ENCODE measurements around the gene CHST9. TPM values are rescaled to one million over a fixed set of nuclear protein-coding genes. Genes with fewer than 3 reads are reported as not detected.

Gene CHST9
- total and polyA plus RNA-seq, 8 donors, result 3.9 to 17.2 (median 7.8) TPM

DNA sequence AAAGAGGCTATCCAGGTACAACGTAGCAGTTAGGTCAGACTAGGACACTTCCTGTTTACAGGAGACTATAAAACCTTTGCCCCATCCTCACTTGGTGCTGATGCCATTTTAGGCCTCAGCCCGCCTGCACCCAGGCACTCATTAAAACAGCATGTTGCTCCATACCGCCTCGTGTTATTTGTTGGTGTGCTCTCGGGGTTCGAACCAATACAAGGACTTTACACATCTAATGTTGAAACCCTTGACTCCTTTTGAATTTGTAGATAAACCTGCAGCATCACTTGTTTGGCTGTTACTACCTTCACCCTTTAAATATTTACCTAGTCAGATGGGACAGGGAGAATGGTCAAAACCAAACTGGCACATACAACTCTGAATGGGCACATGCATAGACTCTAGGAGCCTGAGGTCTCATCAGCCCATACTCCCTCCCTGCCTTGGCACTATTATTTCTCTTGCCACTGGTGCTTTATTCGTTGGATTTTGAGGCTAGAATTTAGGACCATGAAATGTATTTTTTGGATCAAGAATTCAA is 40.9 kb upstream of the CHST9 start:
- no peak overlapping the region for H3K4me3 ChIP-seq

DNA sequence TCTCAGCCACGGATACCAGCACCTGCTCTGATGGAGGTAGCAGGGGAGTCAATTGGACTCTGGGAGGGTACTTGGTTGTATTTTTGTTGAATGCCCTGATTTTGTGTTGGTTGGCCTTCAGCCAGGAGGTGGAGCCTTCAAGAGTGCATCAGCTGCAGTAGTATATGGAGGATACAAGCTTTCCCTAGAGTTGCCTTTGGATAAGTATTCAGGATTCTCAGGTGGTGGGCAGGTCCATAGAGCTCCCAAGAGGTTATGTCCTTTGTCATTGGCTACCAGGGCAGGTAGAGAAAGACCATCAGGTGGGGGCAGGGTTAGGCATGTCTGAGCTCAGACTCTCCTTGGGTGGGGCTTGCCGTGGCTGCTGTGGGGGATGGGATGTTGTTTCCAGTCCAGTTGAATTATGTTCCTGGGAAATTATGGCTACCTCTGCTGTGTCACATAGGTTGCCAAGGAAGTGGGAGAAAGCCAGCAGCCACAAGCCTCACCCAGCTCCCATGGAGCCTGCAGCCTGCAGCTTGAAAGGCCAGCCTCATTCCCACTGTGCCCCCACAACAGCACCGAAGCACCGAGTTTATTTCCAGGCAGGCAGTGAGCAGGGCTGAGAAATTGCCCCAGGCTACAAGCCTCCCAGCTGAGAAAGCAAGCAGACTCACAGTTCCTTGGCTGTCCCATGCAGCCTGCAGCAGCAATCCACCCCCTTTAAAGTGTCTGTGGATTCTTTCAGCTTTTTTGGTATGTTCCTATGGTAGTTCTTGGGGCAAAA is 38.6 kb upstream of the CHST9 start:
- Histone ChIP-seq H3K27me3 (no peaks in the 10 kb centered on the region), H3K4me1 (no peaks in the 10 kb centered on the region), H3K36me3 (no peaks in the 10 kb centered on the region), H3K27ac (no peak overlapping the region), H3K4me3 (no peak overlapping the region), H3K9me3 (no peaks in the 10 kb centered on the region)
- intact Hi-C loops (cut with DNase I), result no loop called here
- no peak for ATAC-seq
- no peak for DNase-seq
- WGBS, 2 donors, result 45 to 47% methylated on average over 4 of the region's 4 CpGs
- FAIRE-seq, result no peak
- TF ChIP-seq, protein P1, sequence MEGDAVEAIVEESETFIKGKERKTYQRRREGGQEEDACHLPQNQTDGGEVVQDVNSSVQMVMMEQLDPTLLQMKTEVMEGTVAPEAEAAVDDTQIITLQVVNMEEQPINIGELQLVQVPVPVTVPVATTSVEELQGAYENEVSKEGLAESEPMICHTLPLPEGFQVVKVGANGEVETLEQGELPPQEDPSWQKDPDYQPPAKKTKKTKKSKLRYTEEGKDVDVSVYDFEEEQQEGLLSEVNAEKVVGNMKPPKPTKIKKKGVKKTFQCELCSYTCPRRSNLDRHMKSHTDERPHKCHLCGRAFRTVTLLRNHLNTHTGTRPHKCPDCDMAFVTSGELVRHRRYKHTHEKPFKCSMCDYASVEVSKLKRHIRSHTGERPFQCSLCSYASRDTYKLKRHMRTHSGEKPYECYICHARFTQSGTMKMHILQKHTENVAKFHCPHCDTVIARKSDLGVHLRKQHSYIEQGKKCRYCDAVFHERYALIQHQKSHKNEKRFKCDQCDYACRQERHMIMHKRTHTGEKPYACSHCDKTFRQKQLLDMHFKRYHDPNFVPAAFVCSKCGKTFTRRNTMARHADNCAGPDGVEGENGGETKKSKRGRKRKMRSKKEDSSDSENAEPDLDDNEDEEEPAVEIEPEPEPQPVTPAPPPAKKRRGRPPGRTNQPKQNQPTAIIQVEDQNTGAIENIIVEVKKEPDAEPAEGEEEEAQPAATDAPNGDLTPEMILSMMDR (IDR thresholded peaks at IDR 0.05), result no peak

More for the DNA sequence above, 40.9 kb upstream of the CHST9 start:
- FAIRE-seq, result no peak
- TF ChIP-seq, protein P1 (IDR thresholded peaks at IDR 0.05), result no peak
- intact Hi-C loops (cut with DNase I), result no loop called here
- no peak overlapping the region for H3K27ac ChIP-seq
- no peak for ATAC-seq
- 83 to 88% methylated on average over 7 of the region's 7 CpGs for WGBS, 2 donors
- no peaks in the 10 kb centered on the region for H3K4me1 ChIP-seq
- H3K27me3 ChIP-seq, result no peaks in the 10 kb centered on the region
- H3K9me3 ChIP-seq, result no peaks in the 10 kb centered on the region
- no peaks in the 10 kb centered on the region for H3K36me3 ChIP-seq
- no peak for DNase-seq

DNA sequence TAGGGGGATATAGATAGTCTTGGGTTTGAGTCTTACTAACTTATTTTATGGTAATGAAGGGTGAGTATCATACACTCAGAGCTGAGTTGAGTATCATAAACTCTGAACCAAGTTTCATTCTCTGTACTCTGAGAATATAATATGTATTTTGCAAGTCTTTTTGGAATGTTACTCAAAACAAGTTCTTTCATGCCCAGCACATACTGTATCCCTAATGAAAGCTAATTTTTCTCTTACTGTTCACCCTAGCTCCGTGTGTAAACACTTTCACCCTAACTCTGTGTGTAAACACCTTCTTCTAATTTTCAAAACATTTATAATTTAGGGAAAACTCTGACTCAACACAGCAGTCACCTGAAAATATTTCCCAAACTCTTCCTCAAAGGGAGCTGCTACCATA is 29.7 kb upstream of the CHST9 start:
- ATAC-seq, result no peak
- Histone ChIP-seq H3K9me3 (no peaks in the 10 kb centered on the region), H3K4me1 (no peaks in the 10 kb centered on the region), H3K36me3 (no peaks in the 10 kb centered on the region), H3K27me3 (no peaks in the 10 kb centered on the region), H3K4me3 (no peak overlapping the region), H3K27ac (no peak overlapping the region)
- FAIRE-seq, result no peak
- DNase-seq, result no peak
- intact Hi-C loops (cut with DNase I), result no loop called here
- WGBS, 2 donors, result 44 to 47% methylated on average over 1 of the region's 1 CpG
- TF ChIP-seq, protein P1 (IDR thresholded peaks at IDR 0.05), result no peak

DNA sequence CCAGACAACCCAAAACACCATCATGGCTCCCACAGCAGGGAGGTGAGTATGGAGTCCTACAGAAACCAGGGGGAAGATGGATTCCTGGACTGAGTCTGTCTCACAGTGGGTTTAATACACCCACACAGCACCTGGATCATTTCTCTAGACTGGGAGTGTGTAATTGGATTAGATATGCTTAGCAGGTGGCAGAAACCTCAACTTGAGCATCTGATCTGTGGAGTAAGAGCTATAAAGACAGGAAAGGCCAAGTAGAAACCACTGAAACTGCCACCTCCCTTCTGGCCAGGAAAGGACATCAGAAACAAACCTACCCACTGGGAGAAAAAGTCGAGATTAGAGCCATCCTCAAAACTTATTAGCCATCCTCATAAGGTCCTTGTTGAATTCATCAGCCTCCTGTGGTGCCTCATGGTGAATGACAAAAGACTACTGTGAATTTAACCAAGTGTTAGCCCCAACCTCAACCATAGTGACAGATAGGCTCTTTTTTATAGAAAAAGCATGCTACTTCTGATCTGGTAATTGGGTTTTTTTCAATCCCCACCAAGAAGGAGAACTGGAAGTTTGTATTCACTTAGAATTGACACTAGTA is 28.1 kb upstream of the CHST9 start:
- TF ChIP-seq, protein P1 (IDR thresholded peaks at IDR 0.05), result no peak
- no peaks in the 10 kb centered on the region for H3K36me3 ChIP-seq
- H3K9me3 ChIP-seq, result no peaks in the 10 kb centered on the region
- 43 to 70% methylated on average over 1 of the region's 1 CpG for WGBS, 2 donors
- ATAC-seq, result no peak
- no peak overlapping the region for H3K27ac ChIP-seq
- no peaks in the 10 kb centered on the region for H3K27me3 ChIP-seq
- no peak overlapping the region for H3K4me3 ChIP-seq
- no peak for FAIRE-seq
- no peaks in the 10 kb centered on the region for H3K4me1 ChIP-seq
- no peak for DNase-seq
- intact Hi-C loops (cut with DNase I), result no loop called here

DNA sequence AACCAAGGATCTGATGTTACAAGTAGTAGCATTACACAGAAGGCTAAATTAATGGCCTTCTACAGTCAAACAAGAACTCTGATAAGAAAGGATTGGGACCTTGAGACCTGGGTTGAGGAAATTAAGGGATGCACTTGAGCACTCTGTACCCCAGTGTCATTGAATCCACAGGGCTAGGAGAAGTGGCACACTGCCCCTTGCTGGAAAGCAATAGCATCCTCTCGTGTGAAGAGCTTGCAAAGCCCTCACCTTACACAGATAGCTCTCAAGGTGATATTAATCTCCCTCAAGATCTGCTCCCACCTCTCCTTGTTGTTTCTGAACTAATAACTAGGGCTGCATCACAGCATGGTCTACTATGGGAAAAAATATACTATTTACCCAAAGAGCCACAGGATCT is 26.5 kb upstream of the CHST9 start:
- peaks cover 0 to 6% (median 0%) of the 10 kb centered on the region in 3 donors for H3K4me1 ChIP-seq
- H3K4me3 ChIP-seq, result no peak overlapping the region
- H3K27me3 ChIP-seq, result no peaks in the 10 kb centered on the region
- ATAC-seq (no peak), FAIRE-seq (no peak), DNase-seq (no peak)
- 53 to 69% methylated on average over 1 of the region's 1 CpG for WGBS, 2 donors
- no peaks in the 10 kb centered on the region for H3K36me3 ChIP-seq
- no peak overlapping the region for H3K27ac ChIP-seq
- intact Hi-C loops (cut with DNase I), result no loop called here
- TF ChIP-seq, protein P1 (IDR thresholded peaks at IDR 0.05), result no peak
- no peaks in the 10 kb centered on the region for H3K9me3 ChIP-seq

Measured in pancreas (tissue), 10 donors.